ENCODE results near the gene PDE1C.

- no peak for TF ChIP-seq TAF1 (IDR thresholded peaks at IDR 0.05; ENCODE audit: borderline replicate concordance, insufficient read depth, low read length)
- no peak for TF ChIP-seq POLR2AphosphoS5 (IDR thresholded peaks at IDR 0.05; ENCODE audit: low read depth, low read length)
- TF ChIP-seq REST (IDR thresholded peaks at IDR 0.05; ENCODE audit: insufficient read depth in 1 of 2, low read depth in 2 of 2, low read length in 2 of 2), result no peak
- no peak for TF ChIP-seq SIN3A (IDR thresholded peaks at IDR 0.05; ENCODE audit: borderline replicate concordance, insufficient read depth, low read length)
- no peak for TF ChIP-seq FOXP2 (optimal IDR thresholded peaks at IDR 0.05; ENCODE audit: borderline replicate concordance, extremely low read depth, extremely low read length, insufficient read depth)
These were observed 188.0 kb downstream of the PDE1C start for GRCh38 chr7:31882187-31882586.
